ENCODE measurements around the gene NSL1.
"Not testable (repeated sequence)": the region's sequence is repeated elsewhere in the genome, so short reads cannot be mapped to it uniquely, and the experiment has no call there.

The NSL1 gene

GRCh38 chr1:212713465-212714136 lies 78.0 kb downstream of the NSL1 start:
- H3K4me3 ChIP-seq (ENCODE audit: low read depth, low read length): no peak overlapping the region
- no peak overlapping the region for H3K18ac ChIP-seq (ENCODE audit: low read length)
- no peak overlapping the region for H4K12ac ChIP-seq (ENCODE audit: low read depth, low read length)
- no peak overlapping the region for H3K9ac ChIP-seq (ENCODE audit: low read length)
- H2BK120ac ChIP-seq (ENCODE audit: insufficient read depth, low read length, poor library complexity): no peak overlapping the region
- H3K36me3 ChIP-seq (ENCODE audit: control insufficient read depth in 1 of 2, insufficient read depth in 2 of 2, low read length in 2 of 2): no peaks in the 10 kb centered on the region
- no peak overlapping the region for H2AK5ac ChIP-seq (ENCODE audit: low read length)
- no peak overlapping the region for H3K14ac ChIP-seq (ENCODE audit: low read length)
- no peak overlapping the region for H2AFZ ChIP-seq (ENCODE audit: insufficient read depth, low read length, poor library complexity)
- no peak overlapping the region for H2BK5ac ChIP-seq (ENCODE audit: low read depth, low read length, poor library complexity)
- H3K4me1 ChIP-seq (ENCODE audit: control insufficient read depth in 1 of 2, insufficient read depth in 2 of 2, low read length in 2 of 2): no peaks in the 10 kb centered on the region
- H3K27me3 ChIP-seq (ENCODE audit: insufficient read depth, low read length): no peaks in the 10 kb centered on the region
- H3K23ac ChIP-seq (ENCODE audit: low read length): no peak overlapping the region
- H3K9me3 ChIP-seq (ENCODE audit: insufficient read depth, low read depth, low read length): no peaks in the 10 kb centered on the region
- no peak overlapping the region for H2BK12ac ChIP-seq (ENCODE audit: low read length)
- H3K4ac ChIP-seq (ENCODE audit: low read depth, low read length): no peak overlapping the region
- no peak overlapping the region for H3K4me2 ChIP-seq (ENCODE audit: low read length)
- DNase-seq: no peak
- no peaks in the 10 kb centered on the region for H3K79me2 ChIP-seq (ENCODE audit: control insufficient read depth, insufficient read depth, low read length, poor library complexity)
- no CpG with 5 or more reads among the region's 5 CpGs for WGBS (ENCODE audit: extremely low coverage, insufficient coverage, insufficient read length)
- no peaks in the 10 kb centered on the region for H3K79me1 ChIP-seq (ENCODE audit: low read length)
- H4K8ac ChIP-seq (ENCODE audit: low read depth, low read length): no peak overlapping the region
- H4K91ac ChIP-seq (ENCODE audit: low read depth, low read length): no peak overlapping the region
- no peak overlapping the region for H3K27ac ChIP-seq (ENCODE audit: low read depth, low read length)

GRCh38 chr1:212712451-212713303 lies 78.9 kb downstream of the NSL1 start:
- Histone ChIP-seq H2BK120ac (ENCODE audit: insufficient read depth, low read length, poor library complexity) (no peak overlapping the region), H3K36me3 (ENCODE audit: control insufficient read depth in 1 of 2, insufficient read depth in 2 of 2, low read length in 2 of 2) (no peaks in the 10 kb centered on the region), H3K4ac (ENCODE audit: low read depth, low read length) (no peak overlapping the region), H3K9me3 (ENCODE audit: insufficient read depth, low read depth, low read length) (no peaks in the 10 kb centered on the region), H2BK12ac (ENCODE audit: low read length) (no peak overlapping the region), H3K4me1 (ENCODE audit: control insufficient read depth in 1 of 2, insufficient read depth in 2 of 2, low read length in 2 of 2) (no peaks in the 10 kb centered on the region), H3K79me1 (ENCODE audit: low read length) (no peaks in the 10 kb centered on the region), H3K23ac (ENCODE audit: low read length) (no peak overlapping the region), H2AK5ac (ENCODE audit: low read length) (no peak overlapping the region), H3K27me3 (ENCODE audit: insufficient read depth, low read length) (no peaks in the 10 kb centered on the region), H4K8ac (ENCODE audit: low read depth, low read length) (no peak overlapping the region), H4K12ac (ENCODE audit: low read depth, low read length) (no peak overlapping the region), H3K9ac (ENCODE audit: low read length) (no peak overlapping the region), H2BK5ac (ENCODE audit: low read depth, low read length, poor library complexity) (no peak overlapping the region), H2AFZ (ENCODE audit: insufficient read depth, low read length, poor library complexity) (no peak overlapping the region), H3K18ac (ENCODE audit: low read length) (no peak overlapping the region), H3K4me2 (ENCODE audit: low read length) (no peak overlapping the region), H3K79me2 (ENCODE audit: control insufficient read depth, insufficient read depth, low read length, poor library complexity) (no peaks in the 10 kb centered on the region), H4K91ac (ENCODE audit: low read depth, low read length) (no peak overlapping the region), H3K27ac (ENCODE audit: low read depth, low read length) (no peak overlapping the region), H3K4me3 (ENCODE audit: low read depth, low read length) (no peak overlapping the region), H3K14ac (ENCODE audit: low read length) (no peak overlapping the region)
- no CpG with 5 or more reads among the region's 4 CpGs for WGBS (ENCODE audit: extremely low coverage, insufficient coverage, insufficient read length)
- no peak for DNase-seq

- not testable (repeated sequence) for H3K4me1 ChIP-seq (ENCODE audit: control insufficient read depth in 1 of 2, insufficient read depth in 2 of 2, low read length in 2 of 2); H2AFZ ChIP-seq (ENCODE audit: insufficient read depth, low read length, poor library complexity); DNase-seq; H2BK5ac ChIP-seq (ENCODE audit: low read depth, low read length, poor library complexity); H3K79me1 ChIP-seq (ENCODE audit: low read length); H3K9me3 ChIP-seq (ENCODE audit: insufficient read depth, low read depth, low read length); H3K27ac ChIP-seq (ENCODE audit: low read depth, low read length); H4K91ac ChIP-seq (ENCODE audit: low read depth, low read length); H3K14ac ChIP-seq (ENCODE audit: low read length); H3K23ac ChIP-seq (ENCODE audit: low read length); H3K4me2 ChIP-seq (ENCODE audit: low read length); H3K36me3 ChIP-seq (ENCODE audit: control insufficient read depth in 1 of 2, insufficient read depth in 2 of 2, low read length in 2 of 2); H4K8ac ChIP-seq (ENCODE audit: low read depth, low read length); H2BK12ac ChIP-seq (ENCODE audit: low read length); H3K79me2 ChIP-seq (ENCODE audit: control insufficient read depth, insufficient read depth, low read length, poor library complexity); H3K27me3 ChIP-seq (ENCODE audit: insufficient read depth, low read length); H2BK120ac ChIP-seq (ENCODE audit: insufficient read depth, low read length, poor library complexity); H2AK5ac ChIP-seq (ENCODE audit: low read length); H4K12ac ChIP-seq (ENCODE audit: low read depth, low read length); H3K4me3 ChIP-seq (ENCODE audit: low read depth, low read length); H3K18ac ChIP-seq (ENCODE audit: low read length); H3K9ac ChIP-seq (ENCODE audit: low read length); H3K4ac ChIP-seq (ENCODE audit: low read depth, low read length)
- no CpG with 5 or more reads among the region's 8 CpGs for WGBS (ENCODE audit: extremely low coverage, insufficient coverage, insufficient read length)
These were observed 79.6 kb downstream of the NSL1 start for GRCh38 chr1:212711974-212712373.

GRCh38 chr1:212710566-212710965 lies 81.0 kb downstream of the NSL1 start:
- Histone ChIP-seq H2BK5ac (ENCODE audit: low read depth, low read length, poor library complexity) (no peak overlapping the region), H3K14ac (ENCODE audit: low read length) (no peak overlapping the region), H2AK5ac (ENCODE audit: low read length) (no peak overlapping the region), H3K4ac (ENCODE audit: low read depth, low read length) (no peak overlapping the region), H3K4me3 (ENCODE audit: low read depth, low read length) (no peak overlapping the region), H3K18ac (ENCODE audit: low read length) (no peak overlapping the region), H2BK120ac (ENCODE audit: insufficient read depth, low read length, poor library complexity) (no peak overlapping the region), H4K8ac (ENCODE audit: low read depth, low read length) (no peak overlapping the region), H3K23ac (ENCODE audit: low read length) (no peak overlapping the region), H3K36me3 (ENCODE audit: control insufficient read depth in 1 of 2, insufficient read depth in 2 of 2, low read length in 2 of 2) (no peaks in the 10 kb centered on the region), H2BK12ac (ENCODE audit: low read length) (no peak overlapping the region), H3K4me1 (ENCODE audit: control insufficient read depth in 1 of 2, insufficient read depth in 2 of 2, low read length in 2 of 2) (no peaks in the 10 kb centered on the region), H2AFZ (ENCODE audit: insufficient read depth, low read length, poor library complexity) (no peak overlapping the region), H3K4me2 (ENCODE audit: low read length) (no peak overlapping the region), H3K79me1 (ENCODE audit: low read length) (no peaks in the 10 kb centered on the region), H3K9me3 (ENCODE audit: insufficient read depth, low read depth, low read length) (no peaks in the 10 kb centered on the region), H4K12ac (ENCODE audit: low read depth, low read length) (no peak overlapping the region), H4K91ac (ENCODE audit: low read depth, low read length) (no peak overlapping the region), H3K27me3 (ENCODE audit: insufficient read depth, low read length) (no peaks in the 10 kb centered on the region), H3K27ac (ENCODE audit: low read depth, low read length) (no peak overlapping the region), H3K79me2 (ENCODE audit: control insufficient read depth, insufficient read depth, low read length, poor library complexity) (no peaks in the 10 kb centered on the region), H3K9ac (ENCODE audit: low read length) (no peak overlapping the region)
- DNase-seq: no peak
- WGBS (ENCODE audit: extremely low coverage, insufficient coverage, insufficient read length): no CpG with 5 or more reads among the region's 6 CpGs
